H1 (cell line): Measurements from ENCODE around the gene GLB1L3. TPM values are rescaled to one million over a fixed set of nuclear protein-coding genes. Genes with fewer than 3 reads are reported as not detected.

Experiments
- CTCF ChIA-PET: fragments of 300-600 bp; sonication (Branson Sonifier 250); formaldehyde crosslinking; loops from one replicate; lab custom pipeline; 2021; ENCODE audit not compliant: partially characterized antibody; lab: Charles Lee
- POLR2A ChIA-PET: fragments of 300-600 bp; sonication (Branson Sonifier 250); formaldehyde crosslinking; loops from one replicate; lab custom pipeline; 2021; ENCODE audit warnings: inconsistent platforms; ENCODE audit not compliant: partially characterized antibody; lab: Charles Lee
- DNase-seq, 2 experiments: peaks; one replicate each; pipeline versions ENCODE4 v3.0.0 to v3.0.0-alpha.2; 2010 to 2022; ENCODE audit warnings: low spot score in 2 of 2, low read depth in 1 of 2, mixed read lengths in 1 of 2
- FAIRE-seq: peaks from 2 replicates; lab custom pipeline; 2011; peaks lifted over from hg19 to GRCh38; lab: Jason Lieb, UNC
- H2AFZ ChIP-seq: 2 replicates; pipeline ENCODE4 v1.8.1; 2012; ENCODE audit warnings: low read length, inconsistent platforms
- H2AK5ac ChIP-seq: 2 replicates; pipeline ENCODE4 v1.6.1; 2013; ENCODE audit warnings: low read depth, low read length
- H2BK120ac ChIP-seq: replicated peaks from 2 replicates; pipeline ENCODE3; 2013; ENCODE audit warnings: low read depth, low read length, inconsistent platforms
- H2BK12ac ChIP-seq: 2 replicates; pipeline ENCODE4 v1.6.1; 2013; ENCODE audit warnings: low read depth, low read length
- H2BK15ac ChIP-seq: 2 replicates; pipeline ENCODE4 v1.6.1; 2013; ENCODE audit warnings: low read length
- H2BK20ac ChIP-seq: 2 replicates; pipeline ENCODE4 v1.6.1; 2013; ENCODE audit warnings: low read length
- H2BK5ac ChIP-seq: 2 replicates; pipeline ENCODE4 v1.6.1; 2013; ENCODE audit warnings: low read depth, low read length
- H3K14ac ChIP-seq: 2 replicates; pipeline ENCODE4 v1.6.1; 2013; ENCODE audit warnings: inconsistent platforms; ENCODE audit not compliant: insufficient read length
- H3K18ac ChIP-seq: 2 replicates; pipeline ENCODE4 v1.6.1; 2013; ENCODE audit warnings: low read length; ENCODE audit errors: extremely low read depth
- H3K23ac ChIP-seq: 2 replicates; pipeline ENCODE4 v1.6.1; 2013; ENCODE audit warnings: inconsistent platforms; ENCODE audit not compliant: insufficient read length
- H3K23me2 ChIP-seq: 2 replicates; pipeline ENCODE4 v1.6.1; 2013; ENCODE audit warnings: low read depth, low read length
- H3K27ac ChIP-seq: 2 replicates; pipeline ENCODE4 v1.6.1; 2011; ENCODE audit warnings: low read depth, low read length, inconsistent platforms
- H3K27me3 ChIP-seq, 4 experiments: replicated peaks in 1 of 4; 1 replicate in 1 of 4; 2 replicates in 3 of 4; pipeline versions ENCODE4 v1.6.1 to v1.8.1; 2011 to 2013; ENCODE audit warnings: low read length in 3 of 4, mild to moderate bottlenecking in 3 of 4, inconsistent platforms in 2 of 4, mixed read lengths in 2 of 4, moderate library complexity in 1 of 4; ENCODE audit not compliant: control insufficient read depth in 3 of 4, insufficient read depth in 3 of 4; ENCODE audit errors: extremely low read depth in 1 of 4
- H3K36me3 ChIP-seq, 4 experiments: 2 replicates each; pipeline versions ENCODE4 v1.6.1 to v1.8.1; 2011 to 2013; ENCODE audit warnings: mild to moderate bottlenecking in 4 of 4, low read length in 3 of 4, moderate library complexity in 2 of 4, control low read depth in 1 of 4, inconsistent platforms in 1 of 4; ENCODE audit not compliant: insufficient read depth in 4 of 4, control insufficient read depth in 2 of 4
- H3K4ac ChIP-seq: replicated peaks from 2 replicates; pipeline ENCODE3; 2013; ENCODE audit warnings: low read length, low read depth, mixed read lengths, inconsistent platforms; ENCODE audit not compliant: insufficient read length
- H3K4me1 ChIP-seq, 4 experiments: replicated peaks in 1 of 4; 1 replicate in 1 of 4; 2 replicates in 3 of 4; pipeline versions ENCODE4 v1.6.1 to v1.8.1; 2011 to 2013; ENCODE audit warnings: low read length in 3 of 4, inconsistent platforms in 2 of 4, mixed read lengths in 1 of 4; ENCODE audit not compliant: insufficient read depth in 4 of 4, control insufficient read depth in 3 of 4
- H3K4me2 ChIP-seq, 2 experiments: 2 replicates each; pipeline versions ENCODE4 v1.6.1 to v1.8.1; 2011 to 2013; ENCODE audit warnings: low read depth in 2 of 2, low read length in 2 of 2, control low read depth in 1 of 2, inconsistent platforms in 1 of 2, mild to moderate bottlenecking in 1 of 2; ENCODE audit not compliant: insufficient read depth in 1 of 2
- H3K4me3 ChIP-seq, 4 experiments: fragments of 200-600, 300-600 bp in 1 of 4; sonication (generic), shearing (Covaris generic), sonication (Bioruptor Twin) in 1 of 4; 2 replicates each; pipeline versions ENCODE4 v1.5.1 to v1.8.1; 2011 to 2016; ENCODE audit warnings: low read length in 4 of 4, low read depth in 3 of 4, control low read depth in 2 of 4, inconsistent platforms in 2 of 4, mild to moderate bottlenecking in 2 of 4, mixed read lengths in 1 of 4, moderate library complexity in 1 of 4; ENCODE audit not compliant: insufficient read depth in 2 of 4; ENCODE audit errors: extremely low read depth in 1 of 4
- H3K56ac ChIP-seq: replicated peaks from 2 replicates; pipeline ENCODE3; 2013; ENCODE audit warnings: low read depth, mild to moderate bottlenecking, mixed read lengths, low read length, inconsistent platforms; ENCODE audit not compliant: insufficient read length
- H3K79me1 ChIP-seq: 2 replicates; pipeline ENCODE4 v1.6.1; 2013; ENCODE audit warnings: low read depth, low read length, control low read depth
- H3K79me2 ChIP-seq, 2 experiments: 2 replicates each; pipeline versions ENCODE4 v1.6.1 to v1.8.1; 2012 to 2013; ENCODE audit warnings: low read length in 2 of 2, mild to moderate bottlenecking in 2 of 2, inconsistent platforms in 1 of 2; ENCODE audit not compliant: insufficient read depth in 2 of 2, control insufficient read depth in 1 of 2
- H3K9ac ChIP-seq, 4 experiments: replicated peaks in 1 of 4; 1 replicate in 1 of 4; 2 replicates in 3 of 4; pipeline versions ENCODE4 v1.6.1 to v1.8.1; 2011 to 2013; ENCODE audit warnings: low read depth in 3 of 4, low read length in 3 of 4, control low read depth in 2 of 4, mild to moderate bottlenecking in 2 of 4, moderate library complexity in 2 of 4, inconsistent platforms in 1 of 4; ENCODE audit errors: extremely low read depth in 1 of 4
- H3K9me3 ChIP-seq, 2 experiments: 2 replicates each; pipeline versions ENCODE4 v1.6.1 to v1.8.1; 2012 to 2013; ENCODE audit warnings: mild to moderate bottlenecking in 2 of 2, moderate library complexity in 2 of 2, control low read depth in 1 of 2, inconsistent platforms in 1 of 2, low read depth in 1 of 2, low read length in 1 of 2, mixed read lengths in 1 of 2; ENCODE audit not compliant: insufficient read depth in 2 of 2
- H4K20me1 ChIP-seq, 2 experiments: replicated peaks in 1 of 2; 2 replicates each; pipeline versions ENCODE3 to v1.8.1; 2011 to 2013; ENCODE audit warnings: inconsistent platforms in 2 of 2, low read length in 2 of 2, mild to moderate bottlenecking in 1 of 2; ENCODE audit not compliant: insufficient read depth in 2 of 2, control insufficient read depth in 1 of 2
- H4K5ac ChIP-seq: 2 replicates; pipeline ENCODE4 v1.6.1; 2013; ENCODE audit warnings: low read length, low read depth, mixed read lengths, inconsistent platforms; ENCODE audit not compliant: insufficient read length
- H4K8ac ChIP-seq: 2 replicates; pipeline ENCODE4 v1.8.0; 2013; ENCODE audit warnings: mild to moderate bottlenecking, moderate library complexity, low read length, inconsistent platforms; ENCODE audit not compliant: insufficient read depth; ENCODE audit errors: extremely low read depth
- H4K91ac ChIP-seq: replicated peaks from 2 replicates; pipeline ENCODE3; 2013; ENCODE audit warnings: low read length, mixed read lengths, inconsistent platforms; ENCODE audit not compliant: insufficient read length
- BCL11A ChIP-seq, 2 experiments: IDR thresholded peaks; one replicate each; pipeline ENCODE4 v1.6.1; 2011; ENCODE audit warnings: low read depth in 2 of 2, low read length in 2 of 2, mild to moderate bottlenecking in 2 of 2
- MAFK ChIP-seq: IDR thresholded peaks from 2 replicates; pipeline ENCODE4 v1.6.1; 2012; ENCODE audit warnings: low read depth, mild to moderate bottlenecking, improper control_type of control experiment, low read length
- WGBS, 2 experiments: shearing (Covaris generic) in 1 of 2; methylation state at CpG; one replicate each; pipeline versions ENCODE4 v1.1.6 to v1.1.7; 2013 to 2015; ENCODE audit warnings: low lambda C conversion rate in 2 of 2, mixed read lengths in 2 of 2, inconsistent platforms in 1 of 2, low coverage in 1 of 2, missing lambda C conversion rate in 1 of 2; ENCODE audit not compliant: insufficient replicate concordance in 2 of 2, insufficient coverage in 1 of 2, insufficient read length in 1 of 2; ENCODE audit errors: extremely low coverage in 1 of 2, missing lambda C conversion rate in 1 of 2; 5-methylcytosine and 5-hydroxymethylcytosine counted together
- polyA plus RNA-seq, 7 experiments: library from polyadenylated mRNA; depleted of rRNA in 3 of 7; stranded (reverse) in 5 of 7; unstranded in 2 of 7; fragments of >200 nt in 5 of 7; fragments of 200-250 nt in 2 of 7; gene quantifications; 1 replicate in 5 of 7; 2 replicates in 1 of 7; 4 replicates in 1 of 7; pipeline versions ENCODE4 v1.2.1 to v1.2.3, GENCODE V29; 2011 to 2013; ENCODE audit warnings: missing spikeins in 2 of 7, mixed read lengths in 2 of 7
- total RNA-seq: library from RNA; stranded (reverse); fragmentation: NEBNext Ultra II Directional; extraction: Animal tissue kit (Norgen Biotek cat#: 25700); gene quantifications from 2 replicates; pipeline ENCODE4 v1.2.1, GENCODE V29; 2021

GLB1L3 gene
- total and polyA plus RNA-seq, 2 of the 8 experiments (the other 6 are each of a cell fraction or from before 2014, with no cell fraction given) = 14.9 to 33.2 TPM

GRCh38 chr11:134357545-134357839 is 81.3 kb downstream of the GLB1L3 start:
- Histone ChIP-seq H2AFZ (no peak overlapping the region), H3K27ac (no peak overlapping the region), H3K23me2 (no peaks in the 10 kb centered on the region), H2BK120ac (no peak overlapping the region), H3K4me2 (no peak overlapping the region), H2AK5ac (no peak overlapping the region), H4K8ac (no peak overlapping the region), H3K9me3 (no peaks in the 10 kb centered on the region; a peak in 1 of 4 replicates), H3K23ac (no peak overlapping the region), H3K27me3 (peaks cover 0 to 12% (median 4%) of the 10 kb centered on the region in 4 experiments; a peak in 6 of 7 replicates), H2BK15ac (no peak overlapping the region), H3K9ac (no peak overlapping the region), H2BK12ac (no peak overlapping the region), H3K79me2 (no peaks in the 10 kb centered on the region), H4K20me1 (no peaks in the 10 kb centered on the region), H2BK20ac (no peak overlapping the region), H3K79me1 (no peaks in the 10 kb centered on the region), H3K4me1 (no peaks in the 10 kb centered on the region; a peak in 1 of 7 replicates), H3K4me3 (no peak overlapping the region), H3K18ac (no peak overlapping the region), H3K4ac (no peak overlapping the region), H2BK5ac (no peak overlapping the region), H3K36me3 (no peaks in the 10 kb centered on the region), H4K91ac (no peak overlapping the region), H3K14ac (no peak overlapping the region), H3K56ac (no peak overlapping the region), H4K5ac (no peak overlapping the region)
- TF ChIP-seq MAFK (no peak), BCL11A (IDR thresholded peaks at IDR 0.05; ENCODE audit: low read depth in 2 of 2, low read length in 2 of 2) (no peak)
- CTCF ChIA-PET = interaction anchor here (1.0 to 1.7 kb wide), 6 partner anchors 16 to 353 kb away, joined by 3 to 4 read pairs (median 4); no protein-coding TSS in a partner anchor
- no peak for FAIRE-seq
- no peak for DNase-seq
- 90% methylated on average over 8 of the region's 8 CpGs; no CpG with 5 or more reads in 1 of the 2 experiments for WGBS, 2 experiments
- POLR2A ChIA-PET = no interaction called here
